SK-N-SH treated with all-trans-retinoic acid at 6 μM for 48 hours (cell line): ENCODE measurements around the gene FANCE.

Experiments
- ARNTL ChIP-seq: fragments of 450-650 bp; formaldehyde crosslinking; IDR thresholded peaks from 2 replicates; pipeline ENCODE4 v1.5.0; 2020; ENCODE audit warnings: low read depth, mild to moderate bottlenecking, moderate library complexity, borderline replicate concordance
- BACH2 ChIP-seq: fragments of 250-450 bp; sonication (Bioruptor Pico); IDR thresholded peaks from 2 replicates; pipeline ENCODE4 v1.9.0; 2021; ENCODE audit warnings: mild to moderate bottlenecking, borderline replicate concordance
- ESRRG ChIP-seq: fragments of 250-450 bp; sonication (Bioruptor Pico); IDR thresholded peaks from 2 replicates; pipeline ENCODE4 v1.6.1; 2021; ENCODE audit warnings: mild to moderate bottlenecking
- OSR1 ChIP-seq: fragments of 250-450 bp; sonication (Bioruptor Pico); IDR thresholded peaks from 2 replicates; pipeline ENCODE4 v1.8.0; 2022; ENCODE audit warnings: moderate library complexity, mild to moderate bottlenecking, inconsistent platforms
- POU6F1 ChIP-seq: fragments of 250-450 bp; sonication (Bioruptor Pico); IDR thresholded peaks from 2 replicates; pipeline ENCODE4 v1.8.0; 2021; ENCODE audit warnings: low read depth, mild to moderate bottlenecking, moderate library complexity, borderline replicate concordance
- RARB ChIP-seq: fragments of 250-450 bp; sonication (Bioruptor Pico); IDR thresholded peaks from 2 replicates; pipeline ENCODE4 v1.8.0; 2021; ENCODE audit warnings: mild to moderate bottlenecking, moderate library complexity
- SNAI2 ChIP-seq: fragments of 250-450 bp; sonication (Bioruptor Pico); IDR thresholded peaks from 2 replicates; pipeline ENCODE4 v1.5.0; 2020; ENCODE audit warnings: mild to moderate bottlenecking, moderate library complexity
- ZC3H10 ChIP-seq: fragments of 250-450 bp; sonication (Bioruptor Pico); IDR thresholded peaks from 2 replicates; pipeline ENCODE4 v1.5.1; 2021; ENCODE audit warnings: mild to moderate bottlenecking, moderate library complexity
- ZFP3 ChIP-seq: fragments of 250-450 bp; sonication (Bioruptor Pico); IDR thresholded peaks from 2 replicates; pipeline ENCODE4 v1.5.0; 2020; ENCODE audit warnings: mild to moderate bottlenecking, moderate library complexity
- ZNF565 ChIP-seq: fragments of 450-650 bp; formaldehyde crosslinking; conservative IDR thresholded peaks from 2 replicates; pipeline ENCODE4 v1.5.0; 2020; ENCODE audit warnings: low read depth, mild to moderate bottlenecking, moderate library complexity
- TF ChIP-seq, protein P1 (sequence below): fragments of 250-450 bp; sonication (Bioruptor Pico); IDR thresholded peaks from 2 replicates; pipeline ENCODE4 v1.5.0; 2020; ENCODE audit warnings: mild to moderate bottlenecking, moderate library complexity
- TF ChIP-seq, protein P2 (sequence below): fragments of 250-450 bp; sonication (Bioruptor Pico); IDR thresholded peaks from 2 replicates; pipeline ENCODE4 v1.5.1; 2020; ENCODE audit warnings: low read depth, mild to moderate bottlenecking, moderate library complexity

- TF ChIP-seq, protein P1, sequence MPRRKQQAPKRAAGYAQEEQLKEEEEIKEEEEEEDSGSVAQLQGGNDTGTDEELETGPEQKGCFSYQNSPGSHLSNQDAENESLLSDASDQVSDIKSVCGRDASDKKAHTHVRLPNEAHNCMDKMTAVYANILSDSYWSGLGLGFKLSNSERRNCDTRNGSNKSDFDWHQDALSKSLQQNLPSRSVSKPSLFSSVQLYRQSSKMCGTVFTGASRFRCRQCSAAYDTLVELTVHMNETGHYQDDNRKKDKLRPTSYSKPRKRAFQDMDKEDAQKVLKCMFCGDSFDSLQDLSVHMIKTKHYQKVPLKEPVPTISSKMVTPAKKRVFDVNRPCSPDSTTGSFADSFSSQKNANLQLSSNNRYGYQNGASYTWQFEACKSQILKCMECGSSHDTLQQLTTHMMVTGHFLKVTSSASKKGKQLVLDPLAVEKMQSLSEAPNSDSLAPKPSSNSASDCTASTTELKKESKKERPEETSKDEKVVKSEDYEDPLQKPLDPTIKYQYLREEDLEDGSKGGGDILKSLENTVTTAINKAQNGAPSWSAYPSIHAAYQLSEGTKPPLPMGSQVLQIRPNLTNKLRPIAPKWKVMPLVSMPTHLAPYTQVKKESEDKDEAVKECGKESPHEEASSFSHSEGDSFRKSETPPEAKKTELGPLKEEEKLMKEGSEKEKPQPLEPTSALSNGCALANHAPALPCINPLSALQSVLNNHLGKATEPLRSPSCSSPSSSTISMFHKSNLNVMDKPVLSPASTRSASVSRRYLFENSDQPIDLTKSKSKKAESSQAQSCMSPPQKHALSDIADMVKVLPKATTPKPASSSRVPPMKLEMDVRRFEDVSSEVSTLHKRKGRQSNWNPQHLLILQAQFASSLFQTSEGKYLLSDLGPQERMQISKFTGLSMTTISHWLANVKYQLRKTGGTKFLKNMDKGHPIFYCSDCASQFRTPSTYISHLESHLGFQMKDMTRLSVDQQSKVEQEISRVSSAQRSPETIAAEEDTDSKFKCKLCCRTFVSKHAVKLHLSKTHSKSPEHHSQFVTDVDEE (CRISPR knock-in tag), result no peak
- TF ChIP-seq SNAI2 (CRISPR knock-in tag) (no peak), ARNTL (CRISPR knock-in tag) (no peak), OSR1 (CRISPR knock-in tag) (no peak), RARB (CRISPR knock-in tag) (no peak), ZNF565 (CRISPR knock-in tag) (no peak), ESRRG (CRISPR knock-in tag) (no peak), BACH2 (no peak), POU6F1 (CRISPR knock-in tag) (no peak), ZC3H10 (CRISPR knock-in tag) (no peak), ZFP3 (CRISPR knock-in tag) (no peak)
- TF ChIP-seq, protein P2, sequence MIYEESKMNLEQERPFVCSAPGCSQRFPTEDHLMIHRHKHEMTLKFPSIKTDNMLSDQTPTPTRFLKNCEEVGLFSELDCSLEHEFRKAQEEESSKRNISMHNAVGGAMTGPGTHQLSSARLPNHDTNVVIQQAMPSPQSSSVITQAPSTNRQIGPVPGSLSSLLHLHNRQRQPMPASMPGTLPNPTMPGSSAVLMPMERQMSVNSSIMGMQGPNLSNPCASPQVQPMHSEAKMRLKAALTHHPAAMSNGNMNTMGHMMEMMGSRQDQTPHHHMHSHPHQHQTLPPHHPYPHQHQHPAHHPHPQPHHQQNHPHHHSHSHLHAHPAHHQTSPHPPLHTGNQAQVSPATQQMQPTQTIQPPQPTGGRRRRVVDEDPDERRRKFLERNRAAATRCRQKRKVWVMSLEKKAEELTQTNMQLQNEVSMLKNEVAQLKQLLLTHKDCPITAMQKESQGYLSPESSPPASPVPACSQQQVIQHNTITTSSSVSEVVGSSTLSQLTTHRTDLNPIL (CRISPR knock-in tag), result no peak
Measured at GRCh38 chr6:35480176-35480575, 28.0 kb downstream of the FANCE start.
